SK-N-SH (cell line): ENCODE data around the gene RABAC1.

ENCODE experiments used
- CTCF ChIP-seq: fragments of 200-600 bp; sonication (generic); IDR thresholded peaks from 2 replicates; pipeline ENCODE4 v1.6.1; 2017; ENCODE audit warnings: antibody characterized with exemption, mild to moderate bottlenecking, moderate library complexity
- ELF1 ChIP-seq: IDR thresholded peaks from 2 replicates; pipeline ENCODE4 v1.4.0; 2012
- EP300 ChIP-seq, 2 experiments: IDR thresholded peaks; 2 replicates each; pipeline versions ENCODE4 v1.4.0 to v1.6.1; 2012; ENCODE audit warnings: borderline replicate concordance in 1 of 2, low read depth in 1 of 2, low read length in 1 of 2
- NRF1 ChIP-seq: IDR thresholded peaks from 2 replicates; pipeline ENCODE4 v1.6.1; 2012; ENCODE audit warnings: low read depth, mild to moderate bottlenecking, low read length
- RAD21 ChIP-seq: IDR thresholded peaks from 2 replicates; pipeline ENCODE4 v1.6.1; 2012; ENCODE audit warnings: mild to moderate bottlenecking, low read length
- RXRA ChIP-seq: IDR thresholded peaks from 2 replicates; pipeline ENCODE4 v1.4.0; 2012; ENCODE audit warnings: low read depth, mild to moderate bottlenecking, borderline replicate concordance
- SMC3 ChIP-seq: IDR thresholded peaks from 2 replicates; pipeline ENCODE4 v1.6.1; 2012; ENCODE audit warnings: low read depth, low read length, improper control_type of control experiment
- USF2 ChIP-seq: fragments of 150-350 bp; IDR thresholded peaks from 2 replicates; pipeline ENCODE4 v1.6.1; 2017; ENCODE audit warnings: antibody characterized with exemption, low read length, low read depth, borderline replicate concordance

GRCh38 chr19:41928221-41928683 lies 30.9 kb downstream of the RABAC1 start, which contains the start of gene ERFL:
- TF ChIP-seq ELF1: no peak
- no peak for TF ChIP-seq CTCF
- no peak for TF ChIP-seq NRF1
- no peak for TF ChIP-seq USF2
- TF ChIP-seq RXRA: no peak
- TF ChIP-seq SMC3: no peak
- no peak for TF ChIP-seq EP300 (IDR thresholded peaks at IDR 0.05; ENCODE audit: borderline replicate concordance in 1 of 2, low read depth in 1 of 2, low read length in 1 of 2)
- no peak for TF ChIP-seq RAD21
